ENCODE measurements around the gene SMIM20.

The SMIM20 gene

DNA sequence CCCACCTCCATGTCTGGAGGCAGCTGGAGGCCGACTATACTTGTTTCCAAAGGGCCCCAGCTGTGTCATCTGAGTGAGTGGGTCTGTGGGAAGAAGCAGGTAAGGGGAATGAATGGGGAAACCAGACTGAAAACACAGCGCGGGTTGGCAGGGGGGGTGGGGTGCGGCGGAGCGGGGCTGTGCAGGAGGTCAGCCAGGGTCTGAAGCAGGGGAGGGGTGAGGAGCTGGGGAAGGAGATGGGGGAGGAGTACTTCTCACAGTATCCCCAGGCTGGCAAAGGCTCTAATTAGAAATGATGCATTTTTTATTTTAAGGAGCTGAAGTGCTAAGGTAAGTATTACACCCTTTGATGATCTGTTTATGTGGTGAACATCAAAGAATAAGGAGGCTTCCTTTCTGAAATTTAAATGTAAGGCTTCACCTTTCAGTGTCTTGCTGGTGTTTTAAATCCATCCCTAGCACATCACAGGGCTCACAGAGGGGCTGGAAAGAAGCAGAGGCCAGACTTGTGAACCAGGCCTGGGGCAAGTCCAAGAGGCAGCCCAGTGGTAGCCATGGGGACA is 37.5 kb downstream of the SMIM20 start:
- in situ Hi-C loops (cut with HindIII; ENCODE audit: low sequenced_read_pairs): no loop called here

DNA sequence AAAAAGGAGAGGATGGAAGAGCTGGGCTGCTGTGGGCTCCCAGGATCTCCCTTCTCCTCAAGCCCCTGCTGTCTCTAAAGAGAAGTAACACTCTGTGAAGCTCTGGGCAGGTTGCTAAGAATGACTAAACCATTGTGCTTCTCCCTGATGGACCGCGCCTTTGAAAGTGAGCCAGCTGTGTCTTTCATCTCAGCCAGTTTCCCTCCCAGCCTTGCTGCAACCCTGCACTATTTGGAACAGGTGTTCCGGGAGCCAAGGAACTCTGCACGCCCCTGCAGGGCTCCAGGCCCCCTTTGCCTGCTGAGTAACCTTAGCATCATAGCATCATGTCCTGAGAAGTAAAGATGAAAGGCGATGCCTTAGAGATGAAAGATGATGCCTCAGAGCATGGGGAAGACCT is 39.7 kb downstream of the SMIM20 start:
- in situ Hi-C loops (cut with HindIII; ENCODE audit: low sequenced_read_pairs): no loop called here

DNA sequence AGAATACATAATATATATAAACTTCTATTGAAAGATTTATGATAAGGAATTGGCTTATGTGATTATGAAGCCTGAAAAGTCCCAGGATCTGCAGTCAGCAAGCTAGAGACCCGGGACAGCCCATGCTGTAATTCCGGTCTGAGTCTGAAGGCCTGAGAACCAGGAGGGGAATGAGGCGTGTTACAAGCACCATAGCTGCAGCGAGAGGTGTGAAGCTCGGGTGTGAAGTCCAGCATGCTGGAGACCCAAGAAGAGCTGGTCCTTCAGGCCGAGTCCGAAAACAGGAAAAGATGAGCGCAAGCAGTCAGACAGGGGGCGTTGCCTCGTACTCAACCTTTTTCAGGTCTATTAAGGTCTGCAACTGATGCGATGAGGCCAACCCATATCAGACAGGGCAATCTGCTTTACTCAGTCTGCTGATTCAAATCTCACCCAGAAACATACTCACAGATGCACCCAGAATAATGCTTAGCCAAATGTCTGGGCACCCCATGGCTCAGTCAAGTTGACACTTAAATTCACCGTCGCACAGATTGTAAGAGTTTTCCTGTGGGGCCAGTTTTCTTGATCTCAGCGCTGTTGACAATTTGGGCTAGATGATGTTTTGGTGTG is 40.4 kb downstream of the SMIM20 start:
- in situ Hi-C loops (cut with HindIII; ENCODE audit: low sequenced_read_pairs): no loop called here

DNA sequence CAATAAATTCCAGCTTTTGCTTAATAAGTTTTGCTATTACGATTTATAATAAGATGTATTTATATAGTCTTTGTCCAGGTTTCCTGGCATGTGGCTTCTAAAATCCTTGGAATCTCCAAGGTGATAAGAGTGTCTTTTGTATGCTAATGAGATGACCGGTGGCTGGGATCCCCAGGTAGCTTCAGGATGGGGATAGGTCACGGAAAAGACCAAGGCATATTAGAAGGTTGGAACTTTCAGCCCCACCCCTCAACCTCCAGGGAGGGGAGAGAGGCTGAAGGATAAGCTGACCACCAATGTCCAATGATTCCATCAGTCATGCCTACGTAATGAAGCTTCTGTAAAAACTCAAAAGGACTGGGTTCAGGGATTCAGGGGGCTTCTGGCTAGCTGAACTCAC is 41.7 kb downstream of the SMIM20 start:
- in situ Hi-C loops (cut with HindIII; ENCODE audit: low sequenced_read_pairs): no loop called here

DNA sequence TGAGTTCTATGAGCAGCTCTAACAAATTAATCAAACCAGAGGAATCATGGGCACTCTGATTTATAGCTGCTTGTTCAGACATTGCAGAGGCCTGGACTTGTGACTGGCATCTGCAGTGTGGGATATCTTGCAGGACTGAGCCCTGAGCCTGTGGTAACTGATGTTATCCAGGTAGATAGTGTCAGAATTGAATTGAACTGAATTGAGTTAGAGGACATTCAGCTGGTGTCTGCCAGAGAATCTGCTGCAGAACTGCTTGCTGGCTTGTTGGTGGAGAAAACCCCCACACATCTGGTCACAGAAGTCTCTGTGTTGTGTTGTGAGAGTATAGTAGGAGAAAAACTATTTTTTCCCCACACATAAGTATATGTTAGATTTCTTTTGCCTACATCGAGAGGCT is 42.2 kb downstream of the SMIM20 start:
- in situ Hi-C loops (cut with HindIII; ENCODE audit: low sequenced_read_pairs): no loop called here

GRCh38 chr4:25958110-25958509 is 44.1 kb downstream of the SMIM20 start:
- in situ Hi-C loops (cut with HindIII; ENCODE audit: low sequenced_read_pairs): no loop called here

- in situ Hi-C loops (cut with HindIII; ENCODE audit: low sequenced_read_pairs): no loop called here
Observed at GRCh38 chr4:25962393-25962792, 48.4 kb downstream of the SMIM20 start.

DNA sequence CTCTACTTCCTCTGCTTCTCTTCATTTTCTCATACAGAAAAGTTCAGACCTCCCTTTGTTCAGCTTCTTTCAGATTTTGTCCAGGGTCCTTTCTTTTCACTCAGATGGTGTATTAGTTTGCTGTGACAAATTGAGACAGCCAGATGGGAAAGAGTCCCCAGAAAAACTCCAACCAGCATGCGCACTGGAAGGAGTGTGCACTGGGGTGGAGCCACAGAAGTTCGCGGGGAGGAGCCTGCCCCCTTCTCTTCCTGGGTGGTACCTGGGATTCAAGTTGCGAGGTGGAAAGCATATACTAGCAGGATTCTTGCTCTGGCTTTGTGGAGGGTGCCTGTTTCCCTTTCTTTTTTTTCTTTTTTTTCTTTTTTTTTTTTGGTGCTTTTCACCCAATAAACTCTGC is 51.6 kb downstream of the SMIM20 start:
- in situ Hi-C loops (cut with HindIII; ENCODE audit: low sequenced_read_pairs): no loop called here

DNA sequence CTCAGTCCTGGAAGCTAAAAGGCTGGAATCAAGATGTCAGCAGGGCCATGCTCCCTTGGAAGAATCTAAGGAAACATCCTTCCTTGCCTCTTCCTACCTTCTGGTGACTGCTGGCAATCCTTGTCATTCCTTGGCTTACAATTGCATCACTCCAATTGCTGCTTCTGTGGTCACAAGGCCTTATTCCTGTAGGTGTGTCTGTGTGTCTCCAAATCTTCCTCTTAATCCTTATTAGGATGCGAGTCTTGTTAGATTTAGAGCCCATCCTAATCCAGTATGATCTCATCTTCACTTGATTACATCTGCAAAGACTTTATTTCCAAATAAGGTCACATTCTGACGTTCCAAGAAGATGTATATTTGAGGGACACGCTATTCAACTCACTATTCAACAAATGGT is 52.2 kb downstream of the SMIM20 start:
- in situ Hi-C loops (cut with HindIII; ENCODE audit: low sequenced_read_pairs): no loop called here

DNA sequence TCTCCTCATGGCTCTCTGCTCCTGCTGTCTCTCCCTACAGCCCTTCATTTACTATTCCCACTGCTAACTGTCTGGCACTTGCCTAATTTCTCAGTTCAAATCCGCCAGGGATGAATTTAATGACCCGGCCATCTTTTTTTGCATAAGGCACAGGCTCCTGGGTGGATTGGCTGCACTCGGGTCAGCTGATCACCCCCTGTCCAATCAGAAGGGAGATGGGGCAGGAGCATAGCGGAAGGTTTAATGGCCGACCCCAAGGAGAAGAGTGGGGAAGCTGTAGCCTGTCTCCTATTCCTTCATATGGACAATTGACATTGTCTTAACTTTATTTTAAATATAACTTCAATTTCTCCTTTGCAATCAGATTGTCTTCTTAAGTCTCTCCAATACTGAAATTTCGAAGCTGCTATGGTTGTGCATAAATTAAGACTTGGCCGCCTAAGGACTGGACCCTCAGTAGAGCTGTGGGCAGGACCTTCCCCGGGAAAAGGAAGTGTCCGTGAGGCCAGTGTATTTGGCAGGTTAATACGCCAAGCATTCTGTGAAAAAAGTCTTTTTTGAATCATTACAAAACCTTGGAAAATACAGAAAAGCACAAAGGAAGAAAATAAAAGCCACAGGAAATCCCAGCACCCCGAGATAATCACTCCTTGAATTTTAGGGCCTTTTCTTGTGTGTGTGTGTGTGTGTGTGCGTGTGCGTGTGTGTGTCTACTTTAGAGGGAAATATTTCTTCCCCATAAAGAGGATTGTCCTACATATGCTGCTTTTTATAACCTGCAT is 55.5 kb downstream of the SMIM20 start:
- in situ Hi-C loops (cut with HindIII; ENCODE audit: low sequenced_read_pairs): no loop called here

GRCh38 chr4:25970226-25970675 is 56.2 kb downstream of the SMIM20 start:
- in situ Hi-C loops (cut with HindIII; ENCODE audit: low sequenced_read_pairs): no loop called here

DNA sequence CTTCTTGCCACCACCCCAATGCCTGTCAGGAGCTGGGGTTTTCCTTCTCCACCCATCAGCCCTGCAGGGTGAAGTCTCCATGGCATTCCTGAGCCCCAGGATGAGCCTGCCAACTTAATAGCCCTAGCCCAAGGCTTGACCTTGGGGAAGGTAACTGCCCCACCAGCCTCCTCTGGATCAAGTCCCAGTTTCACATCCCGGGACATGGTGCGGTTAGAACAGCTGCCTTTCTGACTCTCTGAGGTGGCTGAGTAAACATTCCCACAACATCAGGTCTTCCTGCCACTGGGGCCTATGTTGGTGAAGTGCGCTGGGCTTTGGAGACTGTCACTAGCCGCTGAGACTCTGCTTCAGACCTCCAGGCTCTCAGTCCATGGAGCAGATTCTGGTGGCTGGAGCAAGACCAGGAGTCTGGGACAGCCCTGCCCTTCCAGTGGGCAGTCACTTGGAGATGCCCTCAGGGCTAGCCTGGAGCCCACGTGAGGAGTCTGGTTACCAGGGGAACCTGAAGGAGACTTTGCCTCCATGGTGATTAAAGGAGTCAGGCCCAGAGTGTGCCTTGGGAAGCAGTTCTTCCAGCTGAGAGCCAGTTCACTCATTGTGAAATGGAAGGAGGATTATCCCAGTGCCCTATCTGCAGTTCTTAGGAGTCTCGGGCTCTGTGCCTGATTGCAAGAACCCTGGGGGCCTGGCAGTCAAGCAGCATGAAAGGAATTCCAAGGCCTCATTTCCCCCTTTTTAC is 56.8 kb downstream of the SMIM20 start:
- in situ Hi-C loops (cut with HindIII; ENCODE audit: low sequenced_read_pairs): no loop called here

- in situ Hi-C loops (cut with HindIII; ENCODE audit: low sequenced_read_pairs): no loop called here
Observed at GRCh38 chr4:25972366-25972765, 58.3 kb downstream of the SMIM20 start.

- in situ Hi-C loops (cut with HindIII; ENCODE audit: low sequenced_read_pairs): no loop called here
Observed at GRCh38 chr4:25972984-25973745, 59.1 kb downstream of the SMIM20 start.

- in situ Hi-C loops (cut with HindIII; ENCODE audit: low sequenced_read_pairs): no loop called here
Observed at GRCh38 chr4:25976780-25977179, 62.8 kb downstream of the SMIM20 start.

- in situ Hi-C loops (cut with HindIII; ENCODE audit: low sequenced_read_pairs): no loop called here
Observed at GRCh38 chr4:25977397-25978170, 63.6 kb downstream of the SMIM20 start.

GRCh38 chr4:25978327-25978726 is 64.3 kb downstream of the SMIM20 start:
- in situ Hi-C loops (cut with HindIII; ENCODE audit: low sequenced_read_pairs): no loop called here
